B cell (primary cell): ENCODE data around the gene AEBP2. TPM values are rescaled to one million over a fixed set of nuclear protein-coding genes. Genes with fewer than 3 reads are reported as not detected.

Source experiments
- ATAC-seq: fragments of 200-7000 bp; cut with Tn5 transposase; one replicate; pipeline ENCODE4 v1.10.0; 2021; ENCODE audit warnings: low read depth, mild to moderate bottlenecking, moderate number of reproducible peaks, moderate library complexity
- CTCF ChIA-PET: fragments of 350-600 bp; sonication (Branson Sonifier 250); formaldehyde crosslinking; loops from one replicate; lab custom pipeline; 2021; ENCODE audit warnings: antibody characterized with exemption, inconsistent platforms; lab: Charles Lee
- POLR2A ChIA-PET: fragments of 350-600 bp; sonication (Branson Sonifier 250); formaldehyde crosslinking; loops from one replicate; lab custom pipeline; 2021; ENCODE audit warnings: antibody characterized with exemption; lab: Charles Lee
- DNase-seq: peaks from one replicate; pipeline ENCODE4 v3.0.0; 2013
- H2AFZ ChIP-seq: 2 replicates; pipeline ENCODE4 v1.6.1; 2012; ENCODE audit warnings: mild to moderate bottlenecking, low read depth, low read length; ENCODE audit not compliant: insufficient read depth, poor library complexity, severe bottlenecking
- H3K27ac ChIP-seq, 2 donors: 1 replicate in 1 of 2; 2 replicates in 1 of 2; pipeline ENCODE4 v1.5.1; 2012 to 2013; ENCODE audit warnings: low read length in 2 of 2, mild to moderate bottlenecking in 2 of 2, moderate library complexity in 1 of 2
- H3K27me3 ChIP-seq, 4 experiments: fragments of 200-600 bp in 1 of 4; sonication (generic) in 1 of 4; replicated peaks in 1 of 4; 1 replicate in 2 of 4; 2 replicates in 2 of 4; pipeline versions ENCODE4 v1.6.1 to v1.7.0; 2013 to 2016; ENCODE audit warnings: low read length in 3 of 4, mild to moderate bottlenecking in 2 of 4, mixed read lengths in 1 of 4, moderate library complexity in 1 of 4; ENCODE audit not compliant: insufficient read depth in 4 of 4, control insufficient read depth in 3 of 4; ENCODE audit errors: control extremely low read depth in 1 of 4
- H3K36me3 ChIP-seq, 2 experiments: replicated peaks in 1 of 2; 1 replicate in 1 of 2; 2 replicates in 1 of 2; pipeline versions ENCODE4 v1.6.1 to v1.7.1; 2013; ENCODE audit warnings: low read length in 1 of 2; ENCODE audit not compliant: insufficient read depth in 2 of 2, control insufficient read depth in 1 of 2; ENCODE audit errors: control extremely low read depth in 1 of 2, extremely low read depth in 1 of 2
- H3K4me1 ChIP-seq, 2 donors: fragments of 200-600 bp in 1 of 2; sonication (generic) in 1 of 2; 1 replicate in 1 of 2; 2 replicates in 1 of 2; pipeline versions ENCODE4 v1.5.1 to v1.6.1; 2013 to 2017; ENCODE audit warnings: low read length in 2 of 2; ENCODE audit not compliant: control insufficient read depth in 2 of 2, insufficient read depth in 2 of 2
- H3K4me2 ChIP-seq: replicated peaks from 2 replicates; pipeline ENCODE3; 2012; ENCODE audit warnings: mild to moderate bottlenecking, low read depth, low read length; ENCODE audit not compliant: poor library complexity, severe bottlenecking
- H3K4me3 ChIP-seq, 5 experiments: fragments of 200-600 bp in 1 of 5; sonication (generic) in 1 of 5; 1 replicate in 3 of 5; 2 replicates in 2 of 5; pipeline versions ENCODE4 v1.5.1 to v1.7.0; 2011 to 2016; ENCODE audit warnings: low read length in 4 of 5, mild to moderate bottlenecking in 4 of 5, low read depth in 2 of 5, control low read depth in 1 of 5, moderate library complexity in 1 of 5; ENCODE audit not compliant: insufficient read depth in 1 of 5; ENCODE audit errors: control extremely low read depth in 1 of 5, extremely low read depth in 1 of 5
- H3K79me2 ChIP-seq: fragments of 200-600 bp; sonication (generic); one replicate; pipeline ENCODE4 v1.6.0; 2016; ENCODE audit warnings: low read length; ENCODE audit not compliant: control insufficient read depth, insufficient read depth
- H3K9ac ChIP-seq: fragments of 200-600 bp; sonication (generic); 2 replicates; pipeline ENCODE4 v1.6.1; 2017; ENCODE audit warnings: mild to moderate bottlenecking, low read length, moderate library complexity
- H3K9me3 ChIP-seq, 3 donors: one replicate each; pipeline versions ENCODE4 v1.6.1 to v1.7.1; 2013; ENCODE audit warnings: low read length in 2 of 3; ENCODE audit not compliant: control insufficient read depth in 2 of 3, insufficient read depth in 1 of 3; ENCODE audit errors: control extremely low read depth in 1 of 3
- H4K20me1 ChIP-seq: 2 replicates; pipeline ENCODE4 v1.6.0; 2012; ENCODE audit warnings: mild to moderate bottlenecking, low read length; ENCODE audit not compliant: insufficient read depth, control insufficient read depth, poor library complexity, severe bottlenecking
- H3K27ac Mint-ChIP-seq: one replicate; pipeline ENCODE4 v1.8.0; 2021; ENCODE audit warnings: mixed read lengths
- H3K27me3 Mint-ChIP-seq: one replicate; pipeline ENCODE4 v1.8.0; 2021; ENCODE audit warnings: mixed read lengths
- H3K4me1 Mint-ChIP-seq: one replicate; pipeline ENCODE4 v1.8.0; 2021; ENCODE audit warnings: mixed read lengths
- H3K4me3 Mint-ChIP-seq: one replicate; pipeline ENCODE4 v1.8.0; 2021; ENCODE audit warnings: mixed read lengths
- H3K9me3 Mint-ChIP-seq: one replicate; pipeline ENCODE4 v1.8.0; 2022; ENCODE audit warnings: mixed read lengths; ENCODE audit not compliant: insufficient read depth
- CTCF ChIP-seq: fragments of 200-600 bp; IDR thresholded peaks from one replicate; pipeline ENCODE4 v1.8.0; 2022; ENCODE audit warnings: antibody characterized with exemption, mild to moderate bottlenecking
- EZH2 ChIP-seq: IDR thresholded peaks from 2 replicates; pipeline ENCODE4 v1.6.1; 2012; ENCODE audit warnings: borderline replicate concordance, low read depth, mild to moderate bottlenecking, moderate library complexity, low read length; ENCODE audit not compliant: insufficient read depth, poor library complexity, severe bottlenecking
- WGBS: methylation state at CpG from one replicate; pipeline ENCODE4 v1.1.5; 2013; ENCODE audit warnings: missing lambda C conversion rate; ENCODE audit not compliant: insufficient coverage; 5-methylcytosine and 5-hydroxymethylcytosine counted together
- intact Hi-C: fragments of 100-400 bp; cut with micrococcal nuclease; formaldehyde crosslinking; loops from one replicate; pipeline ENCODE4 v1.10.0; 2022
- polyA minus RNA-seq: library from RNA; depleted of rRNA, polyadenylated mRNA; stranded (reverse); fragments of >200 nt; gene quantifications from 2 replicates; pipeline ENCODE4 v1.2.3, GENCODE V29; 2012
- polyA plus RNA-seq: library from polyadenylated mRNA; depleted of rRNA; stranded (reverse); fragments of >200 nt; gene quantifications from 2 replicates; pipeline ENCODE4 v1.2.3, GENCODE V29; 2012
- total RNA-seq, 2 donors: library from RNA; stranded (reverse); fragments of 120-200 nt in 1 of 2; gene quantifications; 1 replicate in 1 of 2; 2 replicates in 1 of 2; pipeline versions ENCODE4 v1.2.3 to v1.2.4, GENCODE V29; 2013 to 2022

AEBP2 gene
- total RNA-seq, result 67.8 and 75.4 TPM in 2 replicates
- total RNA-seq (2013), result 29.3 TPM
- polyA plus RNA-seq, result 12.1 and 13.6 TPM in 2 replicates
- polyA minus RNA-seq, result 13.5 and 26.8 TPM in 2 replicates

- Mint-ChIP-seq H3K27me3 (no peaks in the 10 kb centered on the region), H3K27ac (peak within 1 kb of the TSS; percentile 97), H3K9me3 (no peaks in the 10 kb centered on the region), H3K4me3 (peak within 1 kb of the TSS; percentile 98), H3K4me1 (peaks cover 31% of the 10 kb centered on the region)
- H3K9ac ChIP-seq, result peak within 1 kb of the TSS; percentile 99
- H2AFZ ChIP-seq, result peak within 1 kb of the TSS; percentile 98
- POLR2A ChIA-PET, result interaction anchor here (0.6 kb wide), 1 partner anchor 63 kb away, joined by 4 read pairs; no protein-coding TSS in a partner anchor
- peaks cover 16% of the 10 kb centered on the region in 2 donors for H3K4me1 ChIP-seq
- H3K4me3 ChIP-seq, result peak within 1 kb of the TSS; percentile 35 to 94 (median 84)
- no peaks in the 10 kb centered on the region for H3K36me3 ChIP-seq
- WGBS, result 3% methylated on average over 91 of the region's 102 CpGs
- H3K27ac ChIP-seq, result peak within 1 kb of the TSS; percentile 79 to 94
- peak; percentile 96 for DNase-seq
- CTCF ChIA-PET, result no interaction called here
- peak within 1 kb of the TSS; percentile 79 for H3K4me2 ChIP-seq
- TF ChIP-seq CTCF (no peak), EZH2 (no peak)
- H3K27me3 ChIP-seq, result no peaks in the 10 kb centered on the region
- H3K9me3 ChIP-seq, result no peaks in the 10 kb centered on the region
- peaks cover 32% of the 10 kb centered on the region for H4K20me1 ChIP-seq
- intact Hi-C loops, result loop anchor here (5.0 kb wide), 1 partner anchor 1998 kb away; the partner anchor contains the start of gene PYROXD1
- peak; percentile 92 for ATAC-seq
- H3K79me2 ChIP-seq, result peaks cover 37% of the 10 kb centered on the region
Observed at GRCh38 chr12:19439059-19440018, at the start of gene AEBP2. AEBP2 (plus strand) TSS chr12:19439492; CDS start chr12:19439700, 208 bp downstream.
